ENCODE results near the gene ARAP3.

ARAP3 gene

GRCh38 chr5:141709699-141710267 lies 27.8 kb upstream of the ARAP3 start:
- no peak overlapping the region for H3K4me3 ChIP-seq (ENCODE audit: low read depth, low read length)
- no peak for TF ChIP-seq CTCF (IDR thresholded peaks at IDR 0.05; ENCODE audit: borderline replicate concordance, insufficient read depth, low read depth, low read length)

- no peak for TF ChIP-seq CTCF (IDR thresholded peaks at IDR 0.05; ENCODE audit: borderline replicate concordance, insufficient read depth, low read depth, low read length)
- H3K4me3 ChIP-seq (ENCODE audit: low read depth, low read length) = no peak overlapping the region
Measured at GRCh38 chr5:141708016-141708415, 26.0 kb upstream of the ARAP3 start.

- no peak overlapping the region for H3K4me3 ChIP-seq (ENCODE audit: low read depth, low read length)
- no peak for TF ChIP-seq CTCF (IDR thresholded peaks at IDR 0.05; ENCODE audit: borderline replicate concordance, insufficient read depth, low read depth, low read length)
Measured at GRCh38 chr5:141707510-141707909, 25.5 kb upstream of the ARAP3 start.

GRCh38 chr5:141706121-141706520 lies 24.1 kb upstream of the ARAP3 start:
- no peak overlapping the region for H3K4me3 ChIP-seq (ENCODE audit: low read depth, low read length)
- no peak for TF ChIP-seq CTCF (IDR thresholded peaks at IDR 0.05; ENCODE audit: borderline replicate concordance, insufficient read depth, low read depth, low read length)

GRCh38 chr5:141705469-141705868 lies 23.4 kb upstream of the ARAP3 start:
- TF ChIP-seq CTCF (IDR thresholded peaks at IDR 0.05; ENCODE audit: borderline replicate concordance, insufficient read depth, low read depth, low read length) = no peak
- H3K4me3 ChIP-seq (ENCODE audit: low read depth, low read length) = no peak overlapping the region

GRCh38 chr5:141704782-141705297 lies 22.8 kb upstream of the ARAP3 start:
- H3K4me3 ChIP-seq (ENCODE audit: low read depth, low read length) = no peak overlapping the region
- no peak for TF ChIP-seq CTCF (IDR thresholded peaks at IDR 0.05; ENCODE audit: borderline replicate concordance, insufficient read depth, low read depth, low read length)

- TF ChIP-seq CTCF (IDR thresholded peaks at IDR 0.05; ENCODE audit: borderline replicate concordance, insufficient read depth, low read depth, low read length) = no peak
- H3K4me3 ChIP-seq (ENCODE audit: low read depth, low read length) = no peak overlapping the region
Measured at GRCh38 chr5:141703133-141703561, 21.1 kb upstream of the ARAP3 start.
